Right lobe of liver (tissue), 4 donors: ENCODE measurements around the gene ZC3HAV1.

Experiments used
- POLR2A ChIP-seq: fragments of 450-650 bp; IDR thresholded peaks from one replicate; pipeline ENCODE4 v1.6.1; 2017; ENCODE audit warnings: antibody characterized with exemption, mild to moderate bottlenecking
- TF ChIP-seq, protein P1 (sequence below), 4 donors: fragments of 200-600 bp in 3 of 4; fragments of 450-650 bp in 1 of 4; IDR thresholded peaks; one replicate each; pipeline versions ENCODE4 v1.5.1 to v1.8.0; 2016 to 2022; ENCODE audit warnings: antibody characterized with exemption in 4 of 4, mild to moderate bottlenecking in 2 of 4
- donor health status: DM: no; HTN: no; CAD: no.
- donor health status: DM: no; HTN: no; CAD: no.
- donor health status: DM: no; HTN: yes; CAD: no.

DNA sequence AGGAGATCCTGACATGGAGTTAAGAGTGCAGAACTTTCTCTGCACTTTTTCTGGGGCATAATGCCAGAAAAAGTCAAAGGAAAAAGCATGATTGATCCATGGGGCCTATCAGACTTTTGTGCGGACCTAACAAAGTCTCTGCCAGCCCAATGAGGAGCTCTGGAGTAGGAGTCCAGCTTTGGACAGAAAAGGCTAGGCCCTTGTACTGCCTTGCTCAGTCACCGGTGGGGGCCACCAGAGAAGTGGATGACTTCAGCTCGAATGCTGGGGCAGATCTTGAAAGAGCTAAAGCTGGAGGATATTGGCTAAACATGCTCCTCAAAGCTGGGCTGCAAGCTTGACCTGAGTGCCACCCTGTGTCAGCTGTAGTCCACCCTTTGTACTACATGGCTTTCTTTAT lies 2.8 kb upstream of the ZC3HAV1 start:
- TF ChIP-seq POLR2A = no peak
- TF ChIP-seq, protein P1, sequence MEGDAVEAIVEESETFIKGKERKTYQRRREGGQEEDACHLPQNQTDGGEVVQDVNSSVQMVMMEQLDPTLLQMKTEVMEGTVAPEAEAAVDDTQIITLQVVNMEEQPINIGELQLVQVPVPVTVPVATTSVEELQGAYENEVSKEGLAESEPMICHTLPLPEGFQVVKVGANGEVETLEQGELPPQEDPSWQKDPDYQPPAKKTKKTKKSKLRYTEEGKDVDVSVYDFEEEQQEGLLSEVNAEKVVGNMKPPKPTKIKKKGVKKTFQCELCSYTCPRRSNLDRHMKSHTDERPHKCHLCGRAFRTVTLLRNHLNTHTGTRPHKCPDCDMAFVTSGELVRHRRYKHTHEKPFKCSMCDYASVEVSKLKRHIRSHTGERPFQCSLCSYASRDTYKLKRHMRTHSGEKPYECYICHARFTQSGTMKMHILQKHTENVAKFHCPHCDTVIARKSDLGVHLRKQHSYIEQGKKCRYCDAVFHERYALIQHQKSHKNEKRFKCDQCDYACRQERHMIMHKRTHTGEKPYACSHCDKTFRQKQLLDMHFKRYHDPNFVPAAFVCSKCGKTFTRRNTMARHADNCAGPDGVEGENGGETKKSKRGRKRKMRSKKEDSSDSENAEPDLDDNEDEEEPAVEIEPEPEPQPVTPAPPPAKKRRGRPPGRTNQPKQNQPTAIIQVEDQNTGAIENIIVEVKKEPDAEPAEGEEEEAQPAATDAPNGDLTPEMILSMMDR (IDR thresholded peaks at IDR 0.05) = no peak
